ENCODE measurements around the gene HYOU1. TPM values are rescaled to one million over a fixed set of nuclear protein-coding genes. Genes with fewer than 3 reads are reported as not detected.

HYOU1 gene
- total and polyA plus RNA-seq, 10 donors: 12.3 to 131 (median 72.0) TPM

DNA sequence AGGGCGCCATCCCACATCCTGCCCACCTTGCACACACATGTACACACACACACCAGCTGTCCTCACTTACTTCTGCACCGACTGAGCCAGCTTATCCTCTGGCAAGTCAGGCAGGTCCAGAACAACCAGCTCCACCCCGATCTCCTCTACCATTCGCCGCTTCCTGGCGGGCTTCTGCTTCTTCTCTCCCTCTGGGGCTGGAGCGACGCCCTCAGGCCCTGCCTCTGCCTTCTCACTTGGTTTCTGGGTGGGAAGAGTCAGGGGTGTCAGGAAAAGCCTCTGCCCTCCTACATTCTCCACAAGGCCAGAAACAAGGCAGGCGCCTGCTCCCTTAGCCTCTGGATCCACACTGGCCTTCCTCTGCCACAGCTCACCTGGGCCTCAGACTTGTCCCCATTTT is 8.4 kb downstream of the HYOU1 start:
- peaks cover 0 to 14% (median 4%) of the 10 kb centered on the region in 6 donors for H3K4me1 ChIP-seq
- no peaks in the 10 kb centered on the region for H3K9me3 ChIP-seq
- no peak overlapping the region for H3K4me3 ChIP-seq
- H3K36me3 ChIP-seq: peaks cover 4 to 95% (median 85%) of the 10 kb centered on the region in 6 donors
- peak; percentile 48 for DNase-seq
- intact Hi-C loops (cut with DNase I; ENCODE audit: low total_unique reads): no loop called here
- TF ChIP-seq POLR2A (IDR thresholded peaks at IDR 0.05) (no peak), CTCF (IDR thresholded peaks at IDR 0.05 in 8 of 11, conservative IDR thresholded peaks at IDR 0.05 in 3 of 11) (no peak), POLR2AphosphoS5 (IDR thresholded peaks at IDR 0.05) (no peak)
- H3K27me3 ChIP-seq (replicated peaks in 1 of 7): no peaks in the 10 kb centered on the region
- no peak overlapping the region for H3K27ac ChIP-seq
- WGBS, 5 donors: 84 to 96% (median 94%) methylated on average over 9 of the region's 9 CpGs

GRCh38 chr11:119047205-119047604 is 9.8 kb downstream of the HYOU1 start:
- Histone ChIP-seq H3K9me3 (no peaks in the 10 kb centered on the region), H3K4me3 (no peak overlapping the region), H3K27ac (no peak overlapping the region), H3K4me1 (peaks cover 0 to 9% (median 4%) of the 10 kb centered on the region in 6 donors), H3K27me3 (replicated peaks in 1 of 7) (no peaks in the 10 kb centered on the region), H3K36me3 (peaks cover 2 to 81% (median 71%) of the 10 kb centered on the region in 6 donors)
- WGBS, 5 donors: 80 to 94% (median 89%) methylated on average over 6 of the region's 6 CpGs
- TF ChIP-seq CTCF (IDR thresholded peaks at IDR 0.05 in 8 of 11, conservative IDR thresholded peaks at IDR 0.05 in 3 of 11): no peak
- no peak for TF ChIP-seq POLR2AphosphoS5 (IDR thresholded peaks at IDR 0.05)
- no peak for TF ChIP-seq POLR2A (IDR thresholded peaks at IDR 0.05)
- intact Hi-C loops (cut with DNase I; ENCODE audit: low total_unique reads): no loop called here
- DNase-seq: peak; percentile 3

DNA sequence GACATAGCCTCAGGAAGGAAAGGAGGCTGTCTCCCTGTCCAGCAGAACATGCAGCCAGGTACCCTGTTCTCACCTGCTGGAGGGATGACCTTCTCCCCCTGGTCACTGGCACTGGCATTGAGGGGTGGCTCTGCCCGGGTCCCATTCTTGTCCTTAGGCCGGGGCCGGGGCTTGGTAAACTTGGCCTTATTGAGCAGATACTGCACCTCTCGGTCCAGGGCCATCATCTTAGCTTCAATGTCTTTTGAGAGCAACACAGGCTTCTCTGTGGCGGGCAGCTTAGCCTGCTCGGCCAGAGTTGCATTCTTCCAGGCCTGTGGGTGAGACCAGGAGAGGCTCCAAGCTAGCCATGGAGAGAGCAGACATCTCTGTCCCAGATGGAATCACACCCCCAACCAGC is 10.5 kb downstream of the HYOU1 start:
- Histone ChIP-seq H3K4me3 (no peak overlapping the region), H3K4me1 (peaks cover 0 to 2% (median 0%) of the 10 kb centered on the region in 6 donors), H3K27me3 (replicated peaks in 1 of 7) (no peaks in the 10 kb centered on the region), H3K9me3 (no peaks in the 10 kb centered on the region), H3K36me3 (peaks cover 0 to 74% (median 63%) of the 10 kb centered on the region in 6 donors), H3K27ac (no peak overlapping the region)
- 95 to 100% (median 98%) methylated on average over 6 of the region's 6 CpGs for WGBS, 5 donors
- no peak for TF ChIP-seq CTCF (IDR thresholded peaks at IDR 0.05 in 8 of 11, conservative IDR thresholded peaks at IDR 0.05 in 3 of 11)
- TF ChIP-seq POLR2AphosphoS5 (IDR thresholded peaks at IDR 0.05): no peak
- no peak for TF ChIP-seq POLR2A (IDR thresholded peaks at IDR 0.05)
- intact Hi-C loops (cut with DNase I; ENCODE audit: low total_unique reads): no loop called here
- peak; percentile 58 for DNase-seq

DNA sequence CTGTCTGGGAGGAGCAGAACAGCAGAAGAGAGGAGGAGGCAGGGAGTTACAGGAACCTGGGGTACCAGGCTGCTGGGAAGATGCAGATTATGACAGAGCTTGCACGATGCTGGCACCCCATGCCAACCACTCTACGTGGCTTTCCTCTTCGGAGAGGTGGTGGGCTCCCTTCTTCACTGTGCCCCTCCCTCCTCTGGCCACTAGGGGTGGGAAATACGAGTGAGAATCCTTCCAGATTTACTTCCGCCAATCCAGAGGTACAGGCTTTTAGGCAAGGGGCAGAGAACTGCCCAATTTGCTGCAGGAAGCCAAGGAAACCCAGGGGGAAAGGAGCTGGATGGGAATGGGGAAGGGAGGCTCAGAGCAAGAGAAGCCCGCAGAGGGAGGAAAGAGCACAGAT is 12.3 kb downstream of the HYOU1 start:
- TF ChIP-seq CTCF (IDR thresholded peaks at IDR 0.05 in 8 of 11, conservative IDR thresholded peaks at IDR 0.05 in 3 of 11): no peak
- TF ChIP-seq POLR2AphosphoS5 (IDR thresholded peaks at IDR 0.05): no peak
- no peak for TF ChIP-seq POLR2A (IDR thresholded peaks at IDR 0.05)
- DNase-seq: peak; percentile 30
- intact Hi-C loops (cut with DNase I; ENCODE audit: low total_unique reads): no loop called here
- H3K27ac ChIP-seq: no peak overlapping the region
- H3K4me1 ChIP-seq: peaks cover 0 to 3% (median 0%) of the 10 kb centered on the region in 6 donors
- peaks cover 0 to 56% (median 47%) of the 10 kb centered on the region in 6 donors for H3K36me3 ChIP-seq
- no peaks in the 10 kb centered on the region for H3K27me3 ChIP-seq (replicated peaks in 1 of 7)
- no peak overlapping the region for H3K4me3 ChIP-seq
- no peaks in the 10 kb centered on the region for H3K9me3 ChIP-seq
- 80 to 87% (median 82%) methylated on average over 6 of the region's 6 CpGs for WGBS, 5 donors
